GM19099 (cell line): ENCODE data around the gene ARFGEF3.

Experiments used
- POLR2A ChIP-seq: IDR thresholded peaks from 3 replicates; pipeline ENCODE4 v1.6.1; 2011; ENCODE audit warnings: low read depth; ENCODE audit not compliant: insufficient read length; ENCODE audit errors: extremely low read depth

The ARFGEF3 gene, protein sequence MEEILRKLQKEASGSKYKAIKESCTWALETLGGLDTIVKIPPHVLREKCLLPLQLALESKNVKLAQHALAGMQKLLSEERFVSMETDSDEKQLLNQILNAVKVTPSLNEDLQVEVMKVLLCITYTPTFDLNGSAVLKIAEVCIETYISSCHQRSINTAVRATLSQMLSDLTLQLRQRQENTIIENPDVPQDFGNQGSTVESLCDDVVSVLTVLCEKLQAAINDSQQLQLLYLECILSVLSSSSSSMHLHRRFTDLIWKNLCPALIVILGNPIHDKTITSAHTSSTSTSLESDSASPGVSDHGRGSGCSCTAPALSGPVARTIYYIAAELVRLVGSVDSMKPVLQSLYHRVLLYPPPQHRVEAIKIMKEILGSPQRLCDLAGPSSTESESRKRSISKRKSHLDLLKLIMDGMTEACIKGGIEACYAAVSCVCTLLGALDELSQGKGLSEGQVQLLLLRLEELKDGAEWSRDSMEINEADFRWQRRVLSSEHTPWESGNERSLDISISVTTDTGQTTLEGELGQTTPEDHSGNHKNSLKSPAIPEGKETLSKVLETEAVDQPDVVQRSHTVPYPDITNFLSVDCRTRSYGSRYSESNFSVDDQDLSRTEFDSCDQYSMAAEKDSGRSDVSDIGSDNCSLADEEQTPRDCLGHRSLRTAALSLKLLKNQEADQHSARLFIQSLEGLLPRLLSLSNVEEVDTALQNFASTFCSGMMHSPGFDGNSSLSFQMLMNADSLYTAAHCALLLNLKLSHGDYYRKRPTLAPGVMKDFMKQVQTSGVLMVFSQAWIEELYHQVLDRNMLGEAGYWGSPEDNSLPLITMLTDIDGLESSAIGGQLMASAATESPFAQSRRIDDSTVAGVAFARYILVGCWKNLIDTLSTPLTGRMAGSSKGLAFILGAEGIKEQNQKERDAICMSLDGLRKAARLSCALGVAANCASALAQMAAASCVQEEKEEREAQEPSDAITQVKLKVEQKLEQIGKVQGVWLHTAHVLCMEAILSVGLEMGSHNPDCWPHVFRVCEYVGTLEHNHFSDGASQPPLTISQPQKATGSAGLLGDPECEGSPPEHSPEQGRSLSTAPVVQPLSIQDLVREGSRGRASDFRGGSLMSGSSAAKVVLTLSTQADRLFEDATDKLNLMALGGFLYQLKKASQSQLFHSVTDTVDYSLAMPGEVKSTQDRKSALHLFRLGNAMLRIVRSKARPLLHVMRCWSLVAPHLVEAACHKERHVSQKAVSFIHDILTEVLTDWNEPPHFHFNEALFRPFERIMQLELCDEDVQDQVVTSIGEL (N-terminal part only)

DNA sequence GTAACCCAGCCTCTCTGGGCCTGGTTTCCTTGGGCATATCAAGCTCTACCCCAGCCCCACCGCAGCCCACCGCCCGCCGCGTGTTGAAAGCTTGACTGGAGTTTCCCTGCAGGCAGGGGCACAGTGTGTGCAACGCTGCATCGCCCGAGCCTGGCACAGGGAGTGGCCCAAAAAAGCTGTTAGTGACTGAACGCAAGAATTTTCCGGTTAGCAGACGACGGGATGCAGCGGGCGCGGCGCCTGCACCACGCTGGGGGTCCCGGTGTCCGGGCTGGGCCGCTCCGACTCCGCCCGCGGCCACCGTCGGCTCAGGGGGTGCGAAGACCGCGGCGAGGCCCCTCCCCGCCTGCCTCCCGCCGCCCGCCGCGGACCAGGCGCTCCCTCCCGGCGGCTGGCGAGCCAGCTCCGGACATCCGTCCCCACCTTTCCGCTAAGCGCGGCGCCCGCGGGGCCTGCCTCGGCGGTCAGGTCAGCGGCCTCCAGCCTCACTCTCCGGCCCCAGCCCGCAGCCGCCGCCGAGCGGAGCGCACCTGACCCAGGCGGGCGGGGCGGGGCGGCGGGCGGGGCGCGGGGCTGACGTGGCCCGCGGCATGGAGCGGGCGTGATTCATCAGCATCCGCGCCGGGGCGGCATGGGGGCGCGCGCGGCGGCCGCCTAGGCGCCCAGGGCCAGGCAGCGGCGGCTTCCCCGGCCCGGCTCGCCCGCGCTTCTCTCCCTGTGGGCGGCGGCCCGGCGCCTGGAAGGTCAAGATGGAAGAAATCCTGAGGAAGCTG is at the start of gene ARFGEF3:
ARFGEF3 (plus strand) TSS at position 602 of the 773 bp plus-strand sequence; CDS start at position 750, 148 bp downstream.
- TF ChIP-seq POLR2A: no peak

- TF ChIP-seq POLR2A: no peak
These were observed 48.0 kb upstream of the ARFGEF3 start for GRCh38 chr6:138113588-138114210.

DNA sequence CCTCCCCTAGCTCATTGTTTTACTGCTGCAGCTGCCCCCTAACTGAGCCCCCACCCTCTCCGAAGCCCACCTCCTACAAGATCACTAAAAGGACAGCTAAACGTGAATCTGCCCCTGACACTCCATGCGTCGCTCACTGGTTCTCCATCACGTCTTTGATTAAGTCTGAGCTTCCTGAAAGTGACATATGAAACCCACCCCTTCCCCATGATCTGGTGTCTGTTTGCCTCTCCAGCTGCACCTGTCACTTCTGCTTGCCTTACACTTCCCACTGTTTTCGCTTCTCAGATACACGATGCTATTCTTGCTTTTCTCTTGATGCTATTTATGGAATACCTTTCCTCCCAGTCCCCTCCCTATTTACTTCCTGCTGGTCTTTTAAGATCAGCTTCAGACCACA is 46.5 kb upstream of the ARFGEF3 start:
- no peak for TF ChIP-seq POLR2A

- TF ChIP-seq POLR2A: no peak
These were observed 45.7 kb upstream of the ARFGEF3 start for GRCh38 chr6:138115877-138116660.

GRCh38 chr6:138116661-138116999 is 45.1 kb upstream of the ARFGEF3 start:
- TF ChIP-seq POLR2A: no peak

GRCh38 chr6:138117376-138117914 is 44.3 kb upstream of the ARFGEF3 start:
- no peak for TF ChIP-seq POLR2A

DNA sequence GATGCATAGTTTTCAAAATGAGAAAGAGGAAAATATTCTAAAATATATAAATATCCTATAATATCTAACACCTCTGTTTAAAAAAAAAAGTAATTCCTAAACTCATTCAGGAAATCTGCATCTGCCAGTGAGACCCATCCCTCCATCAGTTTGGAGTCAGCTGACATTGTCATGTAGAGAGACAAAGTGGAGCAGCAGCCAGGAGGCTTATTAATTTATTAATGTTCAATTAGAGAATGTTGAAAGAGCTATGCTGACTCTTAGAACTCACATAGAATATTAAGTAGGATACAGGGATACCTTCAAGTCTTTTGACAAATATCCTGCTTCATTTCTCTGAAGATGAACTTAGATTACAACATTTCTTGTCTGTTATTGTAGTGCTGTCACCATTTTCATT is 41.8 kb upstream of the ARFGEF3 start:
- TF ChIP-seq POLR2A: no peak

GRCh38 chr6:138124096-138124495 is 37.6 kb upstream of the ARFGEF3 start:
- TF ChIP-seq POLR2A: no peak

- TF ChIP-seq POLR2A: no peak
These were observed 33.6 kb upstream of the ARFGEF3 start for GRCh38 chr6:138128096-138128495.

- TF ChIP-seq POLR2A: no peak
These were observed 32.5 kb upstream of the ARFGEF3 start for GRCh38 chr6:138129190-138129589.

DNA sequence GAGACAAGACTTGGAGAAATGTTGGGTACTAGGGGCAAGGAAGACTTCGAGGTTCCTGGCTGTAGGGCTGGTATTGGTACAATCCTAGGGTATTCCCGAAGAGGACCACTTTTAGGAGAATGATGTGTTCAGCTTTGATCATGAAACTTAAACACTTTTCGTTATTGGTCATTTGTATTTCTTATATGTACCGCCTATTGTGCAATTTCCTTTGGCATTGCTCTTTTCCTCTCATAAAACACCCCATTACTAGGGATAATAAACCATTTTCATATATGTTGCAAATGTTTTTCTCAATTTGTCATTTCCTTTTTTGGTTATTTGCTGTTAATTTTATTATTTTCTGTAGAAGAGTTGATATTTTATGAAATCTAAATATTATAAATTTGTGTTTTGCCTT is 18.9 kb upstream of the ARFGEF3 start:
- no peak for TF ChIP-seq POLR2A

- TF ChIP-seq POLR2A: no peak
These were observed 16.3 kb upstream of the ARFGEF3 start for GRCh38 chr6:138145402-138145801.

DNA sequence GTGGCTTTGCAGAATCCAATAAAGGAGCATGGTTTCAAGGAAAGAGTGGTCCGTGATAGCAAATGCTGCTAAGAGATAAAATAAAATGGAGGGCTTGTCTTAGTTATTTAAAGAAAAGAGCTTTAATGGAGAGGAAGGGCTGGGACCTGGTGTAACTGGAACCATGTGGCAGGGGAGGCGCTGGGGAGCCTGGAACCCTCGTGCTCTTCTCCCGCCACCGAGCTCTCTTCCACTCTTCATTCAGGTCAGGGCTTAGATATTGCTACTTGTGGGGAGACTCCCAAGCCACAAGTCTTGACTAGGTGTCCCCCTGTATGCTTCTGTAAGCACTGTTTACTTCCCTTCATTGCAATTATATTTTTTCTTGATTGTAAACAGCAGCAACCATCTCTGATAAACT is 15.2 kb upstream of the ARFGEF3 start:
- no peak for TF ChIP-seq POLR2A
